Loucy (cell line): ENCODE measurements around the gene QDPR.
"Not testable (repeated sequence)": the region's sequence is repeated elsewhere in the genome, so short reads cannot be mapped to it uniquely, and the experiment has no call there.

ENCODE experiments used
- CTCF ChIP-seq: fragments of 200-600 bp; sonication (generic); conservative IDR thresholded peaks from 2 replicates; pipeline ENCODE4 v1.5.1; 2014; ENCODE audit warnings: mild to moderate bottlenecking, antibody characterized with exemption, low read length
- EZH2phosphoT487 ChIP-seq: fragments of 200-600 bp; IDR thresholded peaks from 2 replicates; pipeline ENCODE4 v1.6.1; 2018; ENCODE audit warnings: antibody characterized with exemption, mild to moderate bottlenecking, moderate library complexity, borderline replicate concordance

GRCh38 chr4:17442477-17442876, 69.4 kb downstream of the QDPR start:
- not testable (repeated sequence) for TF ChIP-seq CTCF, EZH2phosphoT487
